ENCODE results near the gene UBP1. TPM values are rescaled to one million over a fixed set of nuclear protein-coding genes. Genes with fewer than 3 reads are reported as not detected.

Gene UBP1
- total RNA-seq, 4 donors from 2014 or later = 45.4 to 123 (median 56.3) TPM

DNA sequence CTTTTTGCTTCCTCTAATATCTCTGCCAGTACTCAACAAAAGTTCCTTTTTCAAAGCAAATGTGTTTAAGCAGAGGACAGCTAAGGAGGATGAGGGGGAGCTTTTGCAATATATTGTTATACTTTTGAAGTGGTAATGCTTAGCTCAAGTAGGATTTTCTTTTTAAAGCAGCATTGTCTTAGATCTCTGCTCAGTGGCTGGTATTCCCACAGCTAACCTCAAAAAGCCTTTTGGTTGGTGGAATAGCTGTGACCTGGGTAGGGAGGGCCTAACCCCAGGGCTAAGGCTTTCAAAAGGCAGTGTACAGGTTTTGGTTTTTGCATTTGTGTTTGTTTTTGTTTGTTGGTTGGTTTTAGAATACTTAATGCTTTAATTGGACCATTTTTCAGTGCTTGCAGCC, 76.1 kb downstream of the UBP1 start:
- TF ChIP-seq, protein P1, sequence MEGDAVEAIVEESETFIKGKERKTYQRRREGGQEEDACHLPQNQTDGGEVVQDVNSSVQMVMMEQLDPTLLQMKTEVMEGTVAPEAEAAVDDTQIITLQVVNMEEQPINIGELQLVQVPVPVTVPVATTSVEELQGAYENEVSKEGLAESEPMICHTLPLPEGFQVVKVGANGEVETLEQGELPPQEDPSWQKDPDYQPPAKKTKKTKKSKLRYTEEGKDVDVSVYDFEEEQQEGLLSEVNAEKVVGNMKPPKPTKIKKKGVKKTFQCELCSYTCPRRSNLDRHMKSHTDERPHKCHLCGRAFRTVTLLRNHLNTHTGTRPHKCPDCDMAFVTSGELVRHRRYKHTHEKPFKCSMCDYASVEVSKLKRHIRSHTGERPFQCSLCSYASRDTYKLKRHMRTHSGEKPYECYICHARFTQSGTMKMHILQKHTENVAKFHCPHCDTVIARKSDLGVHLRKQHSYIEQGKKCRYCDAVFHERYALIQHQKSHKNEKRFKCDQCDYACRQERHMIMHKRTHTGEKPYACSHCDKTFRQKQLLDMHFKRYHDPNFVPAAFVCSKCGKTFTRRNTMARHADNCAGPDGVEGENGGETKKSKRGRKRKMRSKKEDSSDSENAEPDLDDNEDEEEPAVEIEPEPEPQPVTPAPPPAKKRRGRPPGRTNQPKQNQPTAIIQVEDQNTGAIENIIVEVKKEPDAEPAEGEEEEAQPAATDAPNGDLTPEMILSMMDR (IDR thresholded peaks at IDR 0.05; ENCODE audit: low read depth) = no peak

DNA sequence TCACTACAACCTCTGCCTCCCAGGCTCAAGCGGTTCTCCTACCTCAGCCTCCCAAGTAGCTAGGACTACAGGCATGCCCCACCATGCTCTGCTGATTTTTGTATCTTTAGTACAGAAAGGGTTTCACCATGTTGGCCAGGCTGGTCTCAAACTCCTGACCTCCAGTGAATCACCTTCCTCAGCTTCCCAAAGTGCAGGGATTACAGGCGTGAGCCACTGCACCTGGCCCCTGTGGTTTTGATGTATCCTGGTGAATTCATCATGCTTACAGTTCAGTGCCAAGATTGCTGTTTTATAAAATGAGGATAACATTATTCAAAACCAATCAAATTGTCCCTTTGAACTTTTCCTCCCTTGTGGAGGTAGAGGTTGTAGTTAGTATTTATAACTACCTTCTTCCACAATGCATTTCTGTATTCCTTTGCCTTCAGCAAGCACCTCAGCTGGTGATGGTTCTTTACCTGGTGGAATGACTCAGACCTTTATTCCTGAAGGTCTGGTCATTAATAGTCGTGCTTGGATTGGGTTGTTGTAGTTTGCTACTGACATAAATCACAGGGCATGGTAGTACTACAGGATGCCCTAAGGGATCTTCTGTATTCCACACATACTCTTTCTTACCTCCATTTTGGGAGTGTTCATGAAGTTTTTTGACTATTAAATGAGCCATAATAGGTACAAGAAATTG, 76.9 kb downstream of the UBP1 start:
- TF ChIP-seq, protein P1 (IDR thresholded peaks at IDR 0.05; ENCODE audit: low read depth) = no peak

DNA sequence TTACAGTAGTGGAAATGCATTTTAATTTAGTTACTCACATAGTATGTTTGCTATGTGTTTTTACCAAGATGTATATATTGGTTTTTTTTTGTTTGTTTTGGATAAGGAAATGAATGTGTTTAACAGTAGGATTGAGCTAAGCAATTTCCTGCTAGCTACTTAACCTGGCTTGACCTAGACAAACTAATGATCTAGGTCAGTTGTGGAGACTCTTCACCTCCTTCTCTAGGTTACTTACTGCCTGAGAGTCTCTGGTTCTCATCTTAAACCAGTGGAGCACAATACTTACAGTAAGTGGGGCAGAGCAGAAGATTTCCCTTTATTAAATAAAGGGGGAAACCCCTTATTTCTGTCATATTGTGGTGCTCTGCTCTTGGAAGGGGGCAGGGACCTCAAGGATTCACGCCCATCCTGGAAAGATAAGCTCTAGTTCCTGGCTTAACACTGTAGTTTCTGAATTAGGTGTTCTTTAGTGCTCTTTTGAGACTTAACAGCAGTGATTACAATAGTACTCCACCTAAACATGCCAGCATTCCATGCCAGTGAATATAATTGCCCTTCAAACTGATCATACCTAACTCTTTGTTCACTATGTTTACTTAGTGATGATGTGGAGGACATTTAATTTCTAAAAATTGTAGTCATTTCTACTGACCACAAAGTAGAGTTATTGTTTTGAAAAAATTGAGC, 79.9 kb downstream of the UBP1 start:
- TF ChIP-seq, protein P1 (IDR thresholded peaks at IDR 0.05; ENCODE audit: low read depth) = no peak

DNA sequence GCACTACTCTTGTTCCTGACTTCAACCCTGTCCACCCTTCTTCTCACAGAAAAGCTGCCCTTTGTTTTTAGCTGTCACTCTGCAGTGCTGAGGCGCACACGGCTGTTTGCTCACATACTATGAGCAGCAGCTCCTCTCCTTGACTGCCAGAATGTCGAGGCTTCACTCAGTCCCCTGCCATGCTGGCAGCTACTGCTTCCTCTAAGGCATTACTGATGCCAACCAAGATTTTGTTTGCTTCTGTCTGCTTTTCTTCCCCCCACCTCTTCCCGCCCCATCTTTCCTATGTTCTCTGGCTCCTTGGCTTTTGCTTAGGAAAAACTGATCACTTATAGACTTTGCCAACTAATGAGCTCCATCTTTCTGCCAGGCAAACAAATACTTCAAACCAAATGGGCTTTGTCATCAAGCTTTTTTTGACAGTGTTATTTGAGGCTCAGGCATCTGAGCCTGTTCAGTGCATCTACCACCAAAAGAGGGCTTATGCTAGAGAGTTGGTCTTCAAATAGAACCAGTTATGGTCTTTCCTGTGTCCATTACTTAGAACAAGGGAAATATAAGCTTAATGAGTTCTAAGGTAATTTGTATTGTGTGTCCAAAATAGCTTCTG, 81.9 kb downstream of the UBP1 start:
- TF ChIP-seq, protein P1 (IDR thresholded peaks at IDR 0.05; ENCODE audit: low read depth) = no peak

DNA sequence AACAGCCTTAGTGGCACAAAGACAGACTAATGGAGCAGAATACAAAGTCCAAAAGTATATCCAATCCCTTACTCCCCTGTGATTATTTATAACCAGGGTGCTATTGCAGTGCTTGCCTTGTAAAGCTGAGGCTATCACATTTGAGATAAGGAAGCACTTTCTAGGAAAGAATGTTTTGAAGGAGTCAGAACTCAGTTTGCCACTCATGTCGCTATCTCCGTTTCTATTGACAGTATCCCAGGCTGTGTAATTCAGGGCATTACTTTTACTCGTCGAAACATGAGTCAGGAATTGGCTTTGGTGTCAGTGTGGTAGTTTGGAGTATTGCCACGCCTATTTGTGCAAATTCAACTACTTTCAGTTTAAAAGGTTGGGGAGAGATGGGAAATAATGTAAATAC, 84.6 kb downstream of the UBP1 start:
- TF ChIP-seq, protein P1 (IDR thresholded peaks at IDR 0.05; ENCODE audit: low read depth) = no peak

DNA sequence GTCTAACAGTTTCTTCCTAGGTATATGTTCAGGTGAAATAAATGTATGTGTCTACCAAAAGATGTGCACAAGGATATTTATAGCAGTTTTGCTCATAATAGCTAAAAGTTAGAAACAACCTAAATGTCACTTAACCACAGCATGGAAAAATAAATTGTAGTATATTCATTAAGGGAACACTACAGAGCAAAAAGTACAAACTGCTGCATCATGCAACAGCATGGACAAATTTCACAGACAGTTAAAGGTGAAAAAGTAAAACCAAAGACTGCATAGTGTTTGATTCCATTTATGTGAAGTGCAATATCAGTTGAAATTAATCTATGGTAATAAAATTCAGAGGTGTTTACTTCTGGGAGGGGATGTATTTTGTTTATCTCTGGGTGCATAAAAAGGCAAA, 100.4 kb downstream of the UBP1 start:
- TF ChIP-seq, protein P1 (IDR thresholded peaks at IDR 0.05; ENCODE audit: low read depth) = no peak

Small RNA genes within 50 kb of the gene (small RNA-seq; reads per million reads assigned to genes)
- not detected for gene RNU7-110P

Other genes starting within 250 kb of the UBP1 start
- 1 to 10 TPM in 1 of 4 donors, under 1 TPM in 3; 0.33 to 2.0 (median 0.45) TPM for gene SUSD5, start 221.6 kb downstream of the UBP1 start, total RNA-seq
- gene FBXL2, start 163.0 kb downstream of the UBP1 start, total RNA-seq = 1 to 10 TPM; 4.9 to 8.6 (median 5.6) TPM

Data from subcutaneous adipose tissue (tissue), 4 donors.